Endothelial cell of coronary artery (primary cell): ENCODE data around the gene CLCN1. TPM values are rescaled to one million over a fixed set of nuclear protein-coding genes. Genes with fewer than 3 reads are reported as not detected.

Source experiments
- total RNA-seq: library from RNA; depleted of rRNA; stranded (reverse); fragments of >200 nt; gene quantifications from 2 replicates; pipeline ENCODE4 v1.2.3, GENCODE V29; 2014

Gene CLCN1
- not detected in 2 replicates for total RNA-seq

DNA sequence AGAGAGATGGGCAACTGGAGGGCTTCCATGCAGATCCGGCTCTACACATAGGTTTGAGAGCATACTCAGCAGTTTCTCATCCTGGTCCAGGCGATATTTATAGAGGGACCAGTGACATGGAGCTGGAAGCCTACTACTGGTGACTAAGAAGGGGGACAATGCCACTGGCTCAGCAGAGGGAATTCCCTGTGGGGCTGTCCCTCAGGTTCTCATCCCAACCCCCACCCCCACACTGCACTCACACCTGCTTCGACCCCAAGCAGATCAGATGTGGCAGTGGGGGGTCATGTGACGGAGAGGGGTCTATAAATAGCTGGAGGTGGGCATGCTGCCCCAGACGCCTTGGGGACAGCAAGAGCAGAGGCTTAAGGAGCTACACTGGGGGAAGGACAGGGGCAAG is at the start of gene CLCN1:
TSS of gene CLCN1 (plus strand) at position 336 of the 400 bp plus-strand sequence. CDS start 102 bp downstream, outside the sequence.

DNA sequence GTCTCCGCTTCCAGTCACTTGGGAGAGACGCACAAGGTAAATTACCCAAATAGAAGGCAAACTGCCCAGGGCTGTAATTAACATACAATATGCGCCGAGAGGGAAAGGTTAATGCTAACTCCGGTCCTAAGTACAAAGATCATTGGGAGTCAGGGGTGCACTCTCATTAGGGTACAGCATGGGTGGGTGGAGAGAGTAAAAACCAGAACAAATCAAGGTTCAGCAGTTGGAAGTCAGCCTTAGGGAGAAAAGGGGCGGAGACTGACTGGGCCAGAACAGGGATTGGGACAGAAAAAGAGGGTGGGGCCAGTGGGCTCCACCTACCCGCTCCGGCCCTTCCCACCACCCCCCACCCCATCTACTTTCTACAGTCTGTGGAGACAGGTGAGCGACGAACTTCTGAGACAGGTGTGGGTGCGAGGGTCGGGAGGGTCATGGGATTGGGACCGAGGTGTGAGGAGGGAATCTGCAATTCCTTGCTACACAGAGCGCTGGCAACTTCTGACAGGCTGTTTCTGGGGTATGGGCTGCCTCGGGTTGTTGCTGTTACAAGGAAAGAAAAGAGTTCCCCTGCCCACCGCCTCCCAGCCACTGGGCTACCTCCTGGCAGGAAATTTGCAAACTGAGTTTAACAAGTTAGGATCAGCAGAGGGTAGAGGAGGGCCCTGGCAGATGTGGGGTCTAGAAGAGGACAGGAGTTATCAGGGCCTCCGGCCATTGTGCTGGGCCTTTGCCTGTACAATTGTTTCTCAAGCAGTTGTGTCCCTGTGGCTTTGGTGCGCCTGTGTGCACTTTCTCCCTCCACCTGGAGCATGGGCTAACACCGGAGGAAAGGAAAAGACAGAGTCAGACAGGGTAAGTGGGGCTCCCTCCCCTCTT is 31.1 kb upstream of the CLCN1 start, which contains the start of gene TMEM139:
TSS of gene TMEM139 (plus strand) at position 368 of the 879 bp plus-strand sequence. CDS start 1,000 bp downstream, outside the sequence.

DNA sequence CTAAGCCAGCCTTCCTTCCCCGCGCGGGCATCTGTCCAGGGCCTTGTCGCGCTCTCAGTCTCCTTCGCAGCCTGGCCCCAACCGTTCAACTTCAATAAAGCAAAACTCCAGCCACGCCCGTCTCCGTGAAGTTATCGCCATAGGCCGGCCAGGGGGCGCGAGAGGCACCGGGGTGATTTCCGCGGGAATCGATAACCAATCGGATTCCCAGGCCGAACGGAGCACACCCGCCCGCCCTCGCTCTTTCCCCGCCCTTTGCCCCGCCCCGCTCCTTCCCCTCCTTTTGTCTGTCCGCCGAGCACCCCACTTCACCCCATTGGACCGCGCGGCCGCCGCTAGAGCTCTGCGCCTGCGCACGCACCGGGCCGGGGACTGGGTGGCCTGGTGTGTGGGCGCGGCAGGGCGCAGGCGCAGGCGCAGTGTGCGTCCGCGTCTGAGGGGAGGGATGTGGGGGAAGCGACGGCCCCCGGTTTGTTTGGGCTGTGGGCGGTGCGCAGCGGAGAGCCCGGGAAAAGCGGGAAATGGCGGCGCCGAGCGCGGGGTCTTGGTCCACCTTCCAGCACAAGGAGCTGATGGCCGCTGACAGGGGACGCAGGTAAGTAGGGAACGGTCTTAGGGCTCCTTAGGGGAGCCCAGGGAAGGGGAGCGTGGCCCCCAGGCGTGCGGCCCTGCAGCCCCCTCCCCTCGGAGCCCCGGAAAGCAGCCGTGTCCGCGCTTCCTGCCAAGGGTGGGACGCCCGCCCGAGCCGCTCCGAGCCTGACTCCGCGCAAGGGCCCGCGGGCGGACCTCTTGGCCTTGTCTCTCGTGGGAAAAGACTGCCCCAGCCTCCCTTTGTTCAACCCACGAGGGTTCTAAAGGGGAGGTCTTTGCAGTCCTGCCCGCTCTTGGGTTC is 27.7 kb upstream of the CLCN1 start, which contains the start of gene CASP2:
TSS of gene CASP2 (plus strand) at position 417 of the 892 bp plus-strand sequence. CDS start at position 522, 105 bp downstream.

DNA sequence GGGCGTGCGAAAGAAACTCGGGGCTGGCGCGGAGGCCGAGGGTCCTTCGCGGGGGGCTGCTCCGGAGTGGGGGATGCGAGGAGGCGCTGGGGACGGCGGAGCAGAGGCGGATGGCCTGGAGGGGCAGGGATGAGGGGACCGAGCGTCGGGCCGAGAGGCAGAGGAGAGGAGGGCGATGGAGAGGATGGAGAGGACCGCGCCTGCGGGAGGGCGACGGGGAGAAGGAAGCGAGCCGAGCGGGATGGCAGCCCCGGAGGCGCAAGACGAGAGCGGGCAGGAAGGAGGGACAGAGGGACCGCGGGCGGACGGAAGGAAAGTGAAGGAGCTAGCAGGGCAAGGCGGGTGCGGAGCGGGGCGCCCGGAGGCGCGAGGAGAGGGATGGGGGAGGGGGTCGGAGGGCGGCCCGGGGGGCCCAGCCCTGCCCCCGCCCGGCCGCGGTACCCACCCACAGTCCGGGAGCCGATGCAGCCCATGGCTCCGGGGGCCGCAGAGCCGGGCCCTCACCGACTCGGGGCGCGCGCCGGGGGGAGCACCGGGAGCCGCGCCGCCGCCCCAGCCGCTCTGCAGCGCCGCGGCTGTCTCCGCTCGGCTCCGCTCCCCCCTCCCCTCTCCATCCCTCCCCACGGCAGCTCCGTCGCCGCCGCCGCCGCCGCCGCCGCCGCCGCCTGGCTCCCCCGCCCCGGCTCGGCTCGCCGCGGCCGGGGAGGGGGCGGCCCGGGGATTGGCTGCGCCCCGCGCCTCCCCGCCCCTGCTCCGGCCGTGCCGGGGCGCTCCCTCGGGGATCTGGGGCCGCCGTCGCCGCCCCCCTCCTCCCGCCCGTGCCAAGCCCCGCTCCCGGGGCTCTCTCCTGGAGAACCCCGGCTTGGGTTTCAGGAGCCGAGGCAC is 46.5 kb downstream of the CLCN1 start, which contains the start of gene FAM131B:
TSS of gene FAM131B (minus strand) at position 583 of the 885 bp plus-strand sequence. CDS start at position 473, 110 bp downstream.

DNA sequence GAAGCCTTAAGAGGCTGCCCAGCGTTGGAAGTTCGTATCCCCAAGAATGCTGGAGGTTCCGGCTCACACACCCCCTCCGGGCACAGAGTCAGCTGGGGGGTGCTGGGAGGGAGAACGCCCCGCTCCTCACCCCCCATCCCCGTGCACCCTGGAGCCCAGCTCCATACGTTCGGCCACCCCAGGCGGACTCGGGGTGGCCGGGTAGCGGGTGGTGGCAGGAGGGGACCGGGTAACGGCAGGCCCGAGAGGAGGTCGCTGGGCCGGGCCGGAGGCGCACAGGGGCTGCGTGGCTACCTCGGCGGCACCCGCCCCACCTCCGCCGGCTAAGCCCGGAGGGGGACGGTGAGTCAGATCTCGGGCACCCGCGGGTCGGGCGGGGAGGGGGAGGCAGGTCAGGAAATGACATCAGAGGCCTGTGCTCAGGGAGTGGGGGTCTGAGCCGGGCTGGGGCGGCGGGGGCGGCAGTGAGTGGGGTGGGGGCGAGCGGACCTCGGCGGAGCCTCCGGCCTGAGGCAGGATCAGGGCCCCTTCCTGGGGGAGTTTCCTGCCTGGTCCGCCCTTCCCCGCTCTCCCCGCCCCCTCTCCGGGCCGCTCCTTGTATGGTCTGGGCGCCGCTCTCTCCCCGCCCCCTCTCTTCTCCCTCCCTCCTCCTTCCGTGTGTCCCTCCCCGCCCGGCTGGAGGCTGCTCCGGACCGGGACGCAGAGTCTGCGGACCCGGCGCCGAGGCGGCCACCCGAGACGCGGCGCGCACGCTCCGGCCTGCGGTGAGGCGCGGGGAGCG is 64.9 kb downstream of the CLCN1 start, which contains the start of gene ZYX:
TSS of gene ZYX (plus strand) at position 700 of the 781 bp plus-strand sequence. CDS start 227 bp downstream, outside the sequence.

Other genes with a start within 250 kb of the CLCN1 start
- not detected in 2 replicates for gene PIP, start 184.0 kb upstream of the CLCN1 start, total RNA-seq
- gene TAS2R39, start 132.7 kb upstream of the CLCN1 start, total RNA-seq: not detected in 2 replicates
- not detected in 2 replicates for gene TAS2R40, start 94.1 kb upstream of the CLCN1 start, total RNA-seq
- gene GSTK1, start 52.7 kb upstream of the CLCN1 start, total RNA-seq: 54.9 and 60.3 TPM in 2 replicates
- not detected in 2 replicates for gene TMEM139, start 31.2 kb upstream of the CLCN1 start, total RNA-seq
- gene CASP2, start 27.8 kb upstream of the CLCN1 start, total RNA-seq: 15.5 and 15.7 TPM in 2 replicates
- gene FAM131B, start 46.6 kb downstream of the CLCN1 start, total RNA-seq: 0.66 and 1.4 TPM in 2 replicates
- gene ZYX, start 65.2 kb downstream of the CLCN1 start, total RNA-seq: 27.7 and 45.9 TPM in 2 replicates
- 0.18 TPM in 1 of 2 replicates, not detected in the other for gene EPHA1, start 92.7 kb downstream of the CLCN1 start, total RNA-seq
- gene TAS2R60, start 127.3 kb downstream of the CLCN1 start, total RNA-seq: not detected in 2 replicates
- gene TAS2R41, start 161.8 kb downstream of the CLCN1 start, total RNA-seq: not detected in 2 replicates